HEK293 (cell line): Measurements from ENCODE around the gene PRKCE.

Source experiments
- EGR2 ChIP-seq: fragments of 450-650 bp; formaldehyde crosslinking; IDR thresholded peaks from 2 replicates; pipeline ENCODE4 v1.5.1; 2016; ENCODE audit warnings: low read depth, missing biosample characterization, missing genetic modification characterization
- WT1 ChIP-seq: fragments of 450-650 bp; formaldehyde crosslinking; IDR thresholded peaks from 2 replicates; pipeline ENCODE4 v1.5.1; 2016; ENCODE audit warnings: missing biosample characterization, missing genetic modification characterization
- ZNF274 ChIP-seq, 2 experiments: fragments of 200-500 bp in 1 of 2; fragments of 450-650 bp in 1 of 2; sonication (Bioruptor generic) in 1 of 2; formaldehyde crosslinking in 1 of 2; IDR thresholded peaks; 2 replicates each; pipeline versions ENCODE4 v1.5.1 to v1.6.1; 2014 to 2016; ENCODE audit warnings: borderline replicate concordance in 1 of 2, inconsistent platforms in 1 of 2, low read length in 1 of 2, missing biosample characterization in 1 of 2, missing genetic modification characterization in 1 of 2
- ZNF391 ChIP-seq: fragments of 450-650 bp; formaldehyde crosslinking; IDR thresholded peaks from 2 replicates; pipeline ENCODE4 v1.5.1; 2016; ENCODE audit warnings: low read depth, missing biosample characterization, missing genetic modification characterization, borderline replicate concordance
- ZNF473 ChIP-seq: fragments of 450-650 bp; formaldehyde crosslinking; IDR thresholded peaks from 2 replicates; pipeline ENCODE4 v1.5.1; 2017; ENCODE audit warnings: missing biosample characterization, missing genetic modification characterization
- ZNF560 ChIP-seq: fragments of 450-650 bp; formaldehyde crosslinking; IDR thresholded peaks from 2 replicates; pipeline ENCODE4 v1.5.1; 2017; ENCODE audit warnings: missing biosample characterization, missing genetic modification characterization, borderline replicate concordance
- ZNF654 ChIP-seq: fragments of 450-650 bp; formaldehyde crosslinking; IDR thresholded peaks from 2 replicates; pipeline ENCODE4 v1.5.1; 2016; ENCODE audit warnings: low read depth, missing biosample characterization, missing genetic modification characterization
- ZNF707 ChIP-seq: fragments of 450-650 bp; formaldehyde crosslinking; IDR thresholded peaks from 2 replicates; pipeline ENCODE4 v1.5.1; 2016; ENCODE audit warnings: missing biosample characterization, missing genetic modification characterization
- ZNF776 ChIP-seq: fragments of 450-650 bp; formaldehyde crosslinking; IDR thresholded peaks from 2 replicates; pipeline ENCODE4 v1.5.0; 2017; ENCODE audit warnings: missing biosample characterization, missing genetic modification characterization, borderline replicate concordance
- TF ChIP-seq, protein P1 (sequence below): fragments of 450-650 bp; formaldehyde crosslinking; IDR thresholded peaks from 2 replicates; pipeline ENCODE4 v1.5.1; 2016; ENCODE audit warnings: missing biosample characterization, missing genetic modification characterization
- TF ChIP-seq, protein P2 (sequence below): fragments of 450-650 bp; formaldehyde crosslinking; IDR thresholded peaks from 2 replicates; pipeline ENCODE4 v1.5.1; 2016; ENCODE audit warnings: missing biosample characterization, missing genetic modification characterization
- TF ChIP-seq, protein P3 (sequence below): fragments of 450-650 bp; formaldehyde crosslinking; IDR thresholded peaks from 2 replicates; pipeline ENCODE4 v1.5.1; 2016; ENCODE audit warnings: missing biosample characterization, missing genetic modification characterization, low read depth
- TF ChIP-seq, protein P4 (sequence below): fragments of 450-650 bp; IDR thresholded peaks from 2 replicates; pipeline ENCODE4 v1.5.1; 2018; ENCODE audit warnings: missing biosample characterization, mild to moderate bottlenecking, missing genetic modification characterization

DNA sequence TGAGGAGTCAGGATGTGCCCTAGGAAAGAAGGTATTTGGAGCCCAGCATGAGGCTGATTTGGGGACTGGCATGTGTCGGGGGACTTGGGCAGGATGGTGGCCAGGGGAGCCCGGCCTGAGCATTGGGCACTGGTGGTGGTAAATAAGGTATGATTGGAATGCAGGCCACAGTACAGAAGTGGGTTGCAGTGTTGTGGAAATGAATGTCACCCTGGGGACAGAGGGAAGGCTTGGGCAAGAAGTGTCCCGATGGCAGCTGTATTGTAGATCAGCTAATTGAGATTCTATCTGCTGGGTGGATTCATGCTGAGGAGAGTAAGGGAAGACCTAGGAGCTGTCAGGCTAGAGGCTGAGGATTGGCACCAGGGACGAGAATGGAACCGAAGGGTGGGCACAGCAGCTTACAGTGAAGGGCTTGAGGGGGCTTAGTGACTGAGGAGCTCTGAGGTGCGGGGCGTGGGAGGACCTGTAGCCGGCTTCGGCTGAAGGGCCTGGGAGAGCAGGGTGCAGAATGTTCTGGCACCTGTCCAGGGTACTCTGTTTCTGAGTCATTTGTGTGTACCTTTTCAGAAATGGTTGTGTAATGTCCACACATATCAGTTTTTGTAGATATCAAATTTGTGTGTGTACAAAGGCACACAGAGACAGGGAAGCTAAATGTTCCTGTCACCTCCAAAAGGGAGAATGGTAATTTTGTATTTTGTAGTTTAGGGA, 170.2 kb downstream of the PRKCE start:
- TF ChIP-seq ZNF707 (tag by site-specific recombination) (no peak), EGR2 (peak; percentile 3; the same call in 1 of the 2 replicates), ZNF391 (no peak), ZNF274 (IDR thresholded peaks at IDR 0.05; ENCODE audit: low read length) (no peak), ZNF274 (tag by site-specific recombination; IDR thresholded peaks at IDR 0.05; ENCODE audit: borderline replicate concordance) (no peak), ZNF654 (no peak), ZNF560 (tag by site-specific recombination) (no peak), WT1 (tag by site-specific recombination) (0 out of 2 replicates have a peak, but pooled peaks have one; percentile 33), ZNF473 (no peak), ZNF776 (tag by site-specific recombination) (no peak)
- TF ChIP-seq, protein P1, sequence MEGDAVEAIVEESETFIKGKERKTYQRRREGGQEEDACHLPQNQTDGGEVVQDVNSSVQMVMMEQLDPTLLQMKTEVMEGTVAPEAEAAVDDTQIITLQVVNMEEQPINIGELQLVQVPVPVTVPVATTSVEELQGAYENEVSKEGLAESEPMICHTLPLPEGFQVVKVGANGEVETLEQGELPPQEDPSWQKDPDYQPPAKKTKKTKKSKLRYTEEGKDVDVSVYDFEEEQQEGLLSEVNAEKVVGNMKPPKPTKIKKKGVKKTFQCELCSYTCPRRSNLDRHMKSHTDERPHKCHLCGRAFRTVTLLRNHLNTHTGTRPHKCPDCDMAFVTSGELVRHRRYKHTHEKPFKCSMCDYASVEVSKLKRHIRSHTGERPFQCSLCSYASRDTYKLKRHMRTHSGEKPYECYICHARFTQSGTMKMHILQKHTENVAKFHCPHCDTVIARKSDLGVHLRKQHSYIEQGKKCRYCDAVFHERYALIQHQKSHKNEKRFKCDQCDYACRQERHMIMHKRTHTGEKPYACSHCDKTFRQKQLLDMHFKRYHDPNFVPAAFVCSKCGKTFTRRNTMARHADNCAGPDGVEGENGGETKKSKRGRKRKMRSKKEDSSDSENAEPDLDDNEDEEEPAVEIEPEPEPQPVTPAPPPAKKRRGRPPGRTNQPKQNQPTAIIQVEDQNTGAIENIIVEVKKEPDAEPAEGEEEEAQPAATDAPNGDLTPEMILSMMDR (tag by site-specific recombination) = no peak
- TF ChIP-seq, protein P2, sequence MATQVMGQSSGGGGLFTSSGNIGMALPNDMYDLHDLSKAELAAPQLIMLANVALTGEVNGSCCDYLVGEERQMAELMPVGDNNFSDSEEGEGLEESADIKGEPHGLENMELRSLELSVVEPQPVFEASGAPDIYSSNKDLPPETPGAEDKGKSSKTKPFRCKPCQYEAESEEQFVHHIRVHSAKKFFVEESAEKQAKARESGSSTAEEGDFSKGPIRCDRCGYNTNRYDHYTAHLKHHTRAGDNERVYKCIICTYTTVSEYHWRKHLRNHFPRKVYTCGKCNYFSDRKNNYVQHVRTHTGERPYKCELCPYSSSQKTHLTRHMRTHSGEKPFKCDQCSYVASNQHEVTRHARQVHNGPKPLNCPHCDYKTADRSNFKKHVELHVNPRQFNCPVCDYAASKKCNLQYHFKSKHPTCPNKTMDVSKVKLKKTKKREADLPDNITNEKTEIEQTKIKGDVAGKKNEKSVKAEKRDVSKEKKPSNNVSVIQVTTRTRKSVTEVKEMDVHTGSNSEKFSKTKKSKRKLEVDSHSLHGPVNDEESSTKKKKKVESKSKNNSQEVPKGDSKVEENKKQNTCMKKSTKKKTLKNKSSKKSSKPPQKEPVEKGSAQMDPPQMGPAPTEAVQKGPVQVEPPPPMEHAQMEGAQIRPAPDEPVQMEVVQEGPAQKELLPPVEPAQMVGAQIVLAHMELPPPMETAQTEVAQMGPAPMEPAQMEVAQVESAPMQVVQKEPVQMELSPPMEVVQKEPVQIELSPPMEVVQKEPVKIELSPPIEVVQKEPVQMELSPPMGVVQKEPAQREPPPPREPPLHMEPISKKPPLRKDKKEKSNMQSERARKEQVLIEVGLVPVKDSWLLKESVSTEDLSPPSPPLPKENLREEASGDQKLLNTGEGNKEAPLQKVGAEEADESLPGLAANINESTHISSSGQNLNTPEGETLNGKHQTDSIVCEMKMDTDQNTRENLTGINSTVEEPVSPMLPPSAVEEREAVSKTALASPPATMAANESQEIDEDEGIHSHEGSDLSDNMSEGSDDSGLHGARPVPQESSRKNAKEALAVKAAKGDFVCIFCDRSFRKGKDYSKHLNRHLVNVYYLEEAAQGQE (tag by site-specific recombination) = 0 out of 2 replicates have a peak, but pooled peaks have one; percentile 16
- TF ChIP-seq, protein P3, sequence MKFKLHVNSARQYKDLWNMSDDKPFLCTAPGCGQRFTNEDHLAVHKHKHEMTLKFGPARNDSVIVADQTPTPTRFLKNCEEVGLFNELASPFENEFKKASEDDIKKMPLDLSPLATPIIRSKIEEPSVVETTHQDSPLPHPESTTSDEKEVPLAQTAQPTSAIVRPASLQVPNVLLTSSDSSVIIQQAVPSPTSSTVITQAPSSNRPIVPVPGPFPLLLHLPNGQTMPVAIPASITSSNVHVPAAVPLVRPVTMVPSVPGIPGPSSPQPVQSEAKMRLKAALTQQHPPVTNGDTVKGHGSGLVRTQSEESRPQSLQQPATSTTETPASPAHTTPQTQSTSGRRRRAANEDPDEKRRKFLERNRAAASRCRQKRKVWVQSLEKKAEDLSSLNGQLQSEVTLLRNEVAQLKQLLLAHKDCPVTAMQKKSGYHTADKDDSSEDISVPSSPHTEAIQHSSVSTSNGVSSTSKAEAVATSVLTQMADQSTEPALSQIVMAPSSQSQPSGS (tag by site-specific recombination) = no peak
- TF ChIP-seq, protein P4, sequence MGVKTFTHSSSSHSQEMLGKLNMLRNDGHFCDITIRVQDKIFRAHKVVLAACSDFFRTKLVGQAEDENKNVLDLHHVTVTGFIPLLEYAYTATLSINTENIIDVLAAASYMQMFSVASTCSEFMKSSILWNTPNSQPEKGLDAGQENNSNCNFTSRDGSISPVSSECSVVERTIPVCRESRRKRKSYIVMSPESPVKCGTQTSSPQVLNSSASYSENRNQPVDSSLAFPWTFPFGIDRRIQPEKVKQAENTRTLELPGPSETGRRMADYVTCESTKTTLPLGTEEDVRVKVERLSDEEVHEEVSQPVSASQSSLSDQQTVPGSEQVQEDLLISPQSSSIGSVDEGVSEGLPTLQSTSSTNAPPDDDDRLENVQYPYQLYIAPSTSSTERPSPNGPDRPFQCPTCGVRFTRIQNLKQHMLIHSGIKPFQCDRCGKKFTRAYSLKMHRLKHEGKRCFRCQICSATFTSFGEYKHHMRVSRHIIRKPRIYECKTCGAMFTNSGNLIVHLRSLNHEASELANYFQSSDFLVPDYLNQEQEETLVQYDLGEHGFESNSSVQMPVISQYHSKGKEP (tag by site-specific recombination) = no peak
